SK-N-SH (cell line): ENCODE measurements around the gene ADGRL3. TPM values are rescaled to one million over a fixed set of nuclear protein-coding genes. Genes with fewer than 3 reads are reported as not detected.

Experiments
- CTCF ChIA-PET: fragments of 300-600, 350-600 bp; formaldehyde crosslinking; extraction: SDS; loops from one replicate; lab custom pipeline; 2021; lab: Yijun Ruan, JAX
- POLR2A ChIA-PET: fragments of 350-600 bp; sonication (Branson Sonifier 250); formaldehyde crosslinking; extraction: SDS; loops from one replicate; lab custom pipeline; 2020; ENCODE audit warnings: antibody characterized with exemption, inconsistent platforms; lab: Yijun Ruan, JAX
- DNase-seq: peaks from one replicate; pipeline ENCODE4 v3.0.0; 2012
- H2AFZ ChIP-seq: fragments of 200-600 bp; sonication (generic); 2 replicates; pipeline ENCODE4 v1.8.1; 2016; ENCODE audit warnings: antibody characterized with exemption, mild to moderate bottlenecking, low read depth
- H3F3A ChIP-seq: fragments of 200-600 bp; sonication (generic); replicated peaks from 2 replicates; pipeline ENCODE3; 2016; ENCODE audit warnings: antibody characterized with exemption, mild to moderate bottlenecking; ENCODE audit not compliant: insufficient read depth
- H3K27ac ChIP-seq, 2 experiments: fragments of 200-500 bp in 1 of 2; fragments of 200-600 bp in 1 of 2; sonication (Bioruptor generic) in 1 of 2; sonication (generic), shearing (Covaris generic) in 1 of 2; 2 replicates each; pipeline versions ENCODE4 v1.5.1 to v1.6.1; 2014 to 2016; ENCODE audit warnings: low read depth in 2 of 2, inconsistent platforms in 1 of 2, low read length in 1 of 2, mild to moderate bottlenecking in 1 of 2, mixed read lengths in 1 of 2
- H3K27me3 ChIP-seq: fragments of 200-600 bp; sonication (generic), shearing (Covaris generic); 2 replicates; pipeline ENCODE4 v1.6.1; 2016; ENCODE audit warnings: mixed run types; ENCODE audit not compliant: insufficient read depth
- H3K36me3 ChIP-seq, 2 experiments: fragments of 200-500 bp in 1 of 2; fragments of 200-600 bp in 1 of 2; sonication (Bioruptor generic) in 1 of 2; sonication (generic) in 1 of 2; replicated peaks in 1 of 2; 2 replicates each; pipeline versions ENCODE3 to v1.5.1; 2014 to 2016; ENCODE audit warnings: low read length in 1 of 2, mild to moderate bottlenecking in 1 of 2; ENCODE audit not compliant: insufficient read depth in 2 of 2, control insufficient read depth in 1 of 2
- H3K4me1 ChIP-seq, 2 experiments: fragments of 200-500 bp in 1 of 2; fragments of 200-600 bp in 1 of 2; sonication (Bioruptor generic) in 1 of 2; sonication (generic), shearing (Covaris generic) in 1 of 2; 2 replicates each; pipeline versions ENCODE4 v1.5.1 to v1.6.1; 2014 to 2016; ENCODE audit warnings: low read depth in 1 of 2, low read length in 1 of 2, mixed run types in 1 of 2; ENCODE audit not compliant: insufficient read depth in 2 of 2, control insufficient read depth in 1 of 2
- H3K4me2 ChIP-seq: fragments of 200-600 bp; sonication (generic), shearing (Covaris generic); 2 replicates; pipeline ENCODE4 v1.6.1; 2017; ENCODE audit warnings: mixed run types
- H3K4me3 ChIP-seq, 2 experiments: fragments of 200-500 bp in 1 of 2; fragments of 200-600 bp in 1 of 2; sonication (Bioruptor generic) in 1 of 2; sonication (generic), shearing (Covaris generic) in 1 of 2; 2 replicates each; pipeline versions ENCODE4 v1.5.1 to v1.8.1; 2014 to 2016; ENCODE audit warnings: low read depth in 2 of 2, inconsistent platforms in 1 of 2, low read length in 1 of 2, mild to moderate bottlenecking in 1 of 2, mixed read lengths in 1 of 2, moderate library complexity in 1 of 2
- H3K79me2 ChIP-seq: fragments of 200-600 bp; sonication (generic); 2 replicates; pipeline ENCODE4 v1.8.1; 2017; ENCODE audit warnings: mild to moderate bottlenecking; ENCODE audit not compliant: insufficient read depth
- H3K9ac ChIP-seq: fragments of 200-600 bp; sonication (generic); 2 replicates; pipeline ENCODE4 v1.6.1; 2017; ENCODE audit warnings: mixed run types
- H3K9me2 ChIP-seq: fragments of 200-600 bp; sonication (generic); 2 replicates; pipeline ENCODE4 v1.6.1; 2017; ENCODE audit warnings: mixed run types
- H3K9me3 ChIP-seq: fragments of 200-600 bp; sonication (generic); 2 replicates; pipeline ENCODE4 v1.6.1; 2017; ENCODE audit warnings: mixed run types, mild to moderate bottlenecking, moderate library complexity
- H4K20me1 ChIP-seq: fragments of 200-600 bp; sonication (generic); 2 replicates; pipeline ENCODE4 v1.6.1; 2017; ENCODE audit warnings: mild to moderate bottlenecking, mixed run types; ENCODE audit not compliant: insufficient read depth
- CTCF ChIP-seq: fragments of 200-600 bp; sonication (generic); IDR thresholded peaks from 2 replicates; pipeline ENCODE4 v1.6.1; 2017; ENCODE audit warnings: antibody characterized with exemption, mild to moderate bottlenecking, moderate library complexity
- EP300 ChIP-seq, 2 experiments: IDR thresholded peaks; 2 replicates each; pipeline versions ENCODE4 v1.4.0 to v1.6.1; 2012; ENCODE audit warnings: borderline replicate concordance in 1 of 2, low read depth in 1 of 2, low read length in 1 of 2
- FOSL2 ChIP-seq: IDR thresholded peaks from 2 replicates; pipeline ENCODE4 v1.4.0; 2012; ENCODE audit warnings: low read depth, mild to moderate bottlenecking, moderate library complexity, borderline replicate concordance
- FOXM1 ChIP-seq: IDR thresholded peaks from 2 replicates; pipeline ENCODE4 v1.4.0; 2012; ENCODE audit warnings: low read depth, mild to moderate bottlenecking
- GABPA ChIP-seq: IDR thresholded peaks from 2 replicates; pipeline ENCODE4 v1.4.0; 2012; ENCODE audit warnings: low read depth, mild to moderate bottlenecking
- GATA2 ChIP-seq: sonication (generic); formaldehyde crosslinking; IDR thresholded peaks from 2 replicates; pipeline ENCODE4 v1.5.0; 2020; ENCODE audit warnings: mild to moderate bottlenecking, missing genetic modification reagents
- IRF3 ChIP-seq: fragments of 150-350 bp; IDR thresholded peaks from 2 replicates; pipeline ENCODE4 v1.6.1; 2016; ENCODE audit warnings: mild to moderate bottlenecking, low read depth, low read length
- MAX ChIP-seq: IDR thresholded peaks from 2 replicates; pipeline ENCODE4 v1.4.0; 2012; ENCODE audit warnings: low read depth
- MXI1 ChIP-seq: IDR thresholded peaks from 2 replicates; pipeline ENCODE4 v1.6.1; 2012; ENCODE audit warnings: mild to moderate bottlenecking, low read depth, low read length, improper control_type of control experiment
- NFIC ChIP-seq: IDR thresholded peaks from 2 replicates; pipeline ENCODE4 v1.4.0; 2012; ENCODE audit warnings: borderline replicate concordance
- NRF1 ChIP-seq: IDR thresholded peaks from 2 replicates; pipeline ENCODE4 v1.6.1; 2012; ENCODE audit warnings: low read depth, mild to moderate bottlenecking, low read length
- RAD21 ChIP-seq: IDR thresholded peaks from 2 replicates; pipeline ENCODE4 v1.6.1; 2012; ENCODE audit warnings: mild to moderate bottlenecking, low read length
- RCOR1 ChIP-seq: fragments of 150-350 bp; IDR thresholded peaks from 2 replicates; pipeline ENCODE4 v1.6.1; 2017; ENCODE audit warnings: antibody characterized with exemption, low read length
- RXRA ChIP-seq: IDR thresholded peaks from 2 replicates; pipeline ENCODE4 v1.4.0; 2012; ENCODE audit warnings: low read depth, mild to moderate bottlenecking, borderline replicate concordance
- SIN3A ChIP-seq: IDR thresholded peaks from 2 replicates; pipeline ENCODE4 v1.6.1; 2012; ENCODE audit warnings: low read depth, mild to moderate bottlenecking, low read length, moderate library complexity, borderline replicate concordance
- SMC3 ChIP-seq: IDR thresholded peaks from 2 replicates; pipeline ENCODE4 v1.6.1; 2012; ENCODE audit warnings: low read depth, low read length, improper control_type of control experiment
- TAF1 ChIP-seq: IDR thresholded peaks from 2 replicates; pipeline ENCODE4 v1.6.1; 2012; ENCODE audit warnings: low read depth, mild to moderate bottlenecking, low read length, moderate library complexity, borderline replicate concordance
- TCF12 ChIP-seq: IDR thresholded peaks from 2 replicates; pipeline ENCODE4 v1.4.0; 2012
- USF1 ChIP-seq: IDR thresholded peaks from 2 replicates; pipeline ENCODE4 v1.4.0; 2012; ENCODE audit warnings: low read depth, borderline replicate concordance
- ZBTB33 ChIP-seq: IDR thresholded peaks from 2 replicates; pipeline ENCODE4 v1.4.0; 2012; ENCODE audit warnings: low read depth, borderline replicate concordance
- WGBS: methylation state at CpG from one replicate; pipeline ENCODE4 v1.1.6; 2017; ENCODE audit warnings: low lambda C conversion rate; 5-methylcytosine and 5-hydroxymethylcytosine counted together
- polyA plus RNA-seq, 3 experiments: library from polyadenylated mRNA; depleted of rRNA; stranded (reverse); fragments of >200 nt; gene quantifications; 2 replicates each; pipeline ENCODE4 v1.2.3, GENCODE V29; 2012

The ADGRL3 gene
- polyA plus RNA-seq, 1 of the 3 experiments (the other 2 are of a cell fraction): 0.03 TPM

- no peak for DNase-seq
- CTCF ChIA-PET: no interaction called here
- H3K79me2 ChIP-seq: no peaks in the 10 kb centered on the region
- H3K4me2 ChIP-seq: no peak overlapping the region
- TF ChIP-seq MAX (no peak), SMC3 (no peak), ZBTB33 (no peak), IRF3 (no peak), NFIC (no peak), TAF1 (no peak), FOXM1 (no peak), EP300 (IDR thresholded peaks at IDR 0.05; ENCODE audit: borderline replicate concordance in 1 of 2, low read depth in 1 of 2, low read length in 1 of 2) (no peak)
- POLR2A ChIA-PET: no interaction called here
- no peaks in the 10 kb centered on the region for H3K9me2 ChIP-seq
- no peak overlapping the region for H3K4me3 ChIP-seq
- no peaks in the 10 kb centered on the region for H4K20me1 ChIP-seq
- H3K9ac ChIP-seq: no peak overlapping the region
- no peak overlapping the region for H2AFZ ChIP-seq
- no peaks in the 10 kb centered on the region for H3K36me3 ChIP-seq
- H3K27me3 ChIP-seq: no peaks in the 10 kb centered on the region
- no peak overlapping the region for H3K27ac ChIP-seq
- peaks cover 0 to 2% of the 10 kb centered on the region in 2 experiments; a peak in 1 of 4 replicates for H3K4me1 ChIP-seq
- no peaks in the 10 kb centered on the region for H3K9me3 ChIP-seq
- no peaks in the 10 kb centered on the region for H3F3A ChIP-seq
Measured at GRCh38 chr4:61891953-61892352, 691.8 kb downstream of the ADGRL3 start.

GRCh38 chr4:61896634-61897033 lies 696.5 kb downstream of the ADGRL3 start:
- H3F3A ChIP-seq: no peaks in the 10 kb centered on the region
- no peaks in the 10 kb centered on the region for H4K20me1 ChIP-seq
- peaks cover 0 to 2% of the 10 kb centered on the region in 2 experiments; a peak in 1 of 4 replicates for H3K4me1 ChIP-seq
- no peaks in the 10 kb centered on the region for H3K27me3 ChIP-seq
- H3K4me3 ChIP-seq: no peak overlapping the region
- H3K36me3 ChIP-seq: no peaks in the 10 kb centered on the region
- H3K9ac ChIP-seq: no peak overlapping the region
- 3% methylated on average over 2 of the region's 2 CpGs for WGBS
- no peak overlapping the region for H2AFZ ChIP-seq
- H3K9me2 ChIP-seq: no peaks in the 10 kb centered on the region
- ChIA-PET POLR2A (no interaction called here), CTCF (no interaction called here)
- H3K79me2 ChIP-seq: no peaks in the 10 kb centered on the region
- no peak overlapping the region for H3K4me2 ChIP-seq
- peak; percentile 40 for DNase-seq
- H3K27ac ChIP-seq: peak overlapping the region in 1 of 2 experiments; percentile 50; a peak in 1 of 4 replicates
- H3K9me3 ChIP-seq: no peaks in the 10 kb centered on the region
- TF ChIP-seq IRF3 (no peak), MXI1 (no peak), EP300 (IDR thresholded peaks at IDR 0.05; ENCODE audit: borderline replicate concordance in 1 of 2, low read depth in 1 of 2, low read length in 1 of 2) (peak in 1 of 2 experiments; percentile 67; a peak in 2 of 4 replicates), FOSL2 (no peak), TAF1 (no peak), NRF1 (no peak), GABPA (no peak), RCOR1 (peak; percentile 51; the same call in 1 of the 2 replicates), USF1 (no peak), CTCF (no peak), SIN3A (no peak), RAD21 (no peak; the same call in 1 of the 2 replicates), TCF12 (no peak), RXRA (no peak), GATA2 (CRISPR knock-in tag) (peak; percentile 65; the same call in 1 of the 2 replicates)
